Astrocyte (in vitro differentiated cells and primary cell): ENCODE results near the gene SERPINA5. TPM values are rescaled to one million over a fixed set of nuclear protein-coding genes. Genes with fewer than 3 reads are reported as not detected.

Source experiments
- DNase-seq: peaks from one replicate; pipeline ENCODE4 v3.0.0-alpha.2; 2010; ENCODE audit warnings: low read depth
- FAIRE-seq: peaks from 2 replicates; lab custom pipeline; 2011; peaks lifted over from hg19 to GRCh38; lab: Jason Lieb, UNC
- H2AFZ ChIP-seq: 2 replicates; pipeline ENCODE4 v1.6.0; 2012; ENCODE audit warnings: low read depth, low read length, inconsistent platforms
- H3K27ac ChIP-seq: 2 replicates; pipeline ENCODE4 v1.5.1; 2011; ENCODE audit warnings: low read depth, low read length, inconsistent platforms
- H3K27me3 ChIP-seq: 2 replicates; pipeline ENCODE4 v1.6.0; 2011; ENCODE audit warnings: low read length, inconsistent platforms; ENCODE audit not compliant: insufficient read depth
- H3K36me3 ChIP-seq: 2 replicates; pipeline ENCODE4 v1.5.1; 2011; ENCODE audit warnings: low read length, inconsistent platforms; ENCODE audit not compliant: insufficient read depth
- H3K4me1 ChIP-seq: 2 replicates; pipeline ENCODE4 v1.5.1; 2011; ENCODE audit warnings: low read length, inconsistent platforms; ENCODE audit not compliant: insufficient read depth
- H3K4me2 ChIP-seq: 2 replicates; pipeline ENCODE4 v1.6.0; 2012; ENCODE audit warnings: low read length, inconsistent platforms
- H3K4me3 ChIP-seq: 2 replicates; pipeline ENCODE4 v1.5.1; 2011; ENCODE audit warnings: low read depth, mild to moderate bottlenecking, low read length, inconsistent platforms; ENCODE audit not compliant: insufficient read depth
- H3K79me2 ChIP-seq: 2 replicates; pipeline ENCODE4 v1.6.0; 2012; ENCODE audit warnings: mild to moderate bottlenecking, low read length, inconsistent platforms; ENCODE audit not compliant: insufficient read depth
- H3K9ac ChIP-seq: 2 replicates; pipeline ENCODE4 v1.6.0; 2012; ENCODE audit warnings: mild to moderate bottlenecking, low read length, inconsistent platforms
- H3K9me3 ChIP-seq: 2 replicates; pipeline ENCODE4 v1.5.1; 2012; ENCODE audit warnings: low read depth, mild to moderate bottlenecking, low read length, inconsistent platforms; ENCODE audit not compliant: insufficient read depth
- H4K20me1 ChIP-seq: 2 replicates; pipeline ENCODE4 v1.6.0; 2012; ENCODE audit warnings: low read length, inconsistent platforms; ENCODE audit not compliant: insufficient read depth
- H3K27ac Mint-ChIP-seq: one replicate; pipeline ENCODE4 v1.8.0; 2021; ENCODE audit warnings: mild to moderate bottlenecking, mixed read lengths; ENCODE audit not compliant: unreplicated experiment
- H3K27me3 Mint-ChIP-seq: one replicate; pipeline ENCODE4 v1.8.0; 2021; ENCODE audit warnings: low read depth, mixed read lengths; ENCODE audit not compliant: unreplicated experiment
- H3K36me3 Mint-ChIP-seq: one replicate; pipeline ENCODE4 v1.8.0; 2021; ENCODE audit warnings: low read depth, mixed read lengths; ENCODE audit not compliant: unreplicated experiment
- H3K4me1 Mint-ChIP-seq: one replicate; pipeline ENCODE4 v1.8.0; 2021; ENCODE audit warnings: low read depth, mixed read lengths; ENCODE audit not compliant: unreplicated experiment
- H3K4me3 Mint-ChIP-seq: one replicate; pipeline ENCODE4 v1.8.0; 2021; ENCODE audit warnings: mild to moderate bottlenecking, moderate library complexity, mixed read lengths; ENCODE audit not compliant: unreplicated experiment
- H3K9me3 Mint-ChIP-seq: one replicate; pipeline ENCODE4 v1.8.0; 2021; ENCODE audit warnings: mild to moderate bottlenecking, mixed read lengths; ENCODE audit not compliant: unreplicated experiment
- EZH2 ChIP-seq: IDR thresholded peaks from 2 replicates; pipeline ENCODE4 v1.6.1; 2012; ENCODE audit warnings: mild to moderate bottlenecking, low read length, inconsistent platforms; ENCODE audit not compliant: insufficient read depth
- total RNA-seq: library from RNA; stranded (reverse); gene quantifications from 2 replicates; pipeline ENCODE4 v1.2.1, GENCODE V29; 2021
- TF ChIP-seq, protein P1 (sequence below): IDR thresholded peaks from 2 replicates; pipeline ENCODE4 v1.5.1; 2011; ENCODE audit warnings: low read depth, mild to moderate bottlenecking, inconsistent platforms, low read length, moderate library complexity; ENCODE audit not compliant: insufficient read depth

Gene SERPINA5
- total RNA-seq, 1 donor from 2014 or later: 0.23 TPM

DNA sequence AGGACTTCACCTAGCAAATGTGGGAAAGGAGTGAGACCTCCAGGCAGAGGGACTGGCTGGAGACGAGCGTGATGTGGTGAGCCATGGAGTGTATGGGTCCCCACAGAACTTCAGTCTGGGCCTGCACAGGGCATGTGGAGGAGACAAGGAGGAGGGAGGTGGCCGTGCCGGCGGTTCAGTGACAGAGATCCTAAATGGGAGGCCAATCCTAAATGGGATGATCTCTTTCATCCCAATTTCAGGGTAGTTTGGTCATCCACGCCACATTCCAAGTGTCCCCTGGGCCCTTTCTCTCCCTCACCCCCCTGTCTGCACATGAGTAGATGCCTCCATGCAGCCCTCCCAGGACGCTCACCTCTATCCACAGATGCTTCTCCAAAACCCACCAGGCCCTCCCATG is 13.2 kb downstream of the SERPINA5 start:
- Mint-ChIP-seq H3K4me3 (peak overlapping the region; percentile 35), H3K9me3 (peaks cover 5% of the 10 kb centered on the region), H3K36me3 (no peaks in the 10 kb centered on the region), H3K27me3 (peaks cover 25% of the 10 kb centered on the region), H3K4me1 (peaks cover 11% of the 10 kb centered on the region), H3K27ac (no peak overlapping the region)
- H2AFZ ChIP-seq: no peak overlapping the region
- DNase-seq: no peak
- TF ChIP-seq EZH2: no peak
- TF ChIP-seq, protein P1, sequence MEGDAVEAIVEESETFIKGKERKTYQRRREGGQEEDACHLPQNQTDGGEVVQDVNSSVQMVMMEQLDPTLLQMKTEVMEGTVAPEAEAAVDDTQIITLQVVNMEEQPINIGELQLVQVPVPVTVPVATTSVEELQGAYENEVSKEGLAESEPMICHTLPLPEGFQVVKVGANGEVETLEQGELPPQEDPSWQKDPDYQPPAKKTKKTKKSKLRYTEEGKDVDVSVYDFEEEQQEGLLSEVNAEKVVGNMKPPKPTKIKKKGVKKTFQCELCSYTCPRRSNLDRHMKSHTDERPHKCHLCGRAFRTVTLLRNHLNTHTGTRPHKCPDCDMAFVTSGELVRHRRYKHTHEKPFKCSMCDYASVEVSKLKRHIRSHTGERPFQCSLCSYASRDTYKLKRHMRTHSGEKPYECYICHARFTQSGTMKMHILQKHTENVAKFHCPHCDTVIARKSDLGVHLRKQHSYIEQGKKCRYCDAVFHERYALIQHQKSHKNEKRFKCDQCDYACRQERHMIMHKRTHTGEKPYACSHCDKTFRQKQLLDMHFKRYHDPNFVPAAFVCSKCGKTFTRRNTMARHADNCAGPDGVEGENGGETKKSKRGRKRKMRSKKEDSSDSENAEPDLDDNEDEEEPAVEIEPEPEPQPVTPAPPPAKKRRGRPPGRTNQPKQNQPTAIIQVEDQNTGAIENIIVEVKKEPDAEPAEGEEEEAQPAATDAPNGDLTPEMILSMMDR: no peak
- H3K4me1 ChIP-seq: peaks cover 11% of the 10 kb centered on the region
- no peaks in the 10 kb centered on the region for H3K9me3 ChIP-seq
- H4K20me1 ChIP-seq: no peaks in the 10 kb centered on the region
- no peak overlapping the region for H3K9ac ChIP-seq
- no peak overlapping the region for H3K4me3 ChIP-seq
- no peaks in the 10 kb centered on the region for H3K36me3 ChIP-seq
- no peaks in the 10 kb centered on the region for H3K79me2 ChIP-seq
- FAIRE-seq: no peak
- H3K27me3 ChIP-seq: no peaks in the 10 kb centered on the region
- H3K27ac ChIP-seq: no peak overlapping the region
- no peak overlapping the region for H3K4me2 ChIP-seq

DNA sequence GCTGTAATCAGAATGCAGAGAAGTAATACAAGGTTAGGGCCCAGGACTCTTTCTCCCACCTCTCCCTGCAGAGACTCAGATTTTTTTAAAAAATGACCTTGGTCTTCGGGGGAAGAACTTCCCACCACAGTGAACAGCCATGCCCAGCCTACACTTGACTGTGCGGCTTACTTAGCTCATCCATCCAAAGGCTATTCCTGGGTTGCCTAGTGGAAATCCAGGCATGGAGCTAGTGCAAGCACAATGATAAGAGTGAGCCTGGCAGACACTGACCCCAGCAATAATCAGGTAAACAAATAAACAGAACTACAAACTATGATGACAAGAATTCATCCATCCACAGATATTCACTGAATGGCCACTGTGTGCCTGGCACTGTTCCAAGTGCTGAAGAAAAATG is 14.7 kb downstream of the SERPINA5 start:
- Histone ChIP-seq H3K9ac (no peak overlapping the region), H3K27me3 (no peaks in the 10 kb centered on the region), H4K20me1 (no peaks in the 10 kb centered on the region), H3K79me2 (no peaks in the 10 kb centered on the region), H3K27ac (no peak overlapping the region), H3K4me2 (no peak overlapping the region), H3K36me3 (no peaks in the 10 kb centered on the region), H3K4me1 (peaks cover 25% of the 10 kb centered on the region), H3K4me3 (no peak overlapping the region), H3K9me3 (no peaks in the 10 kb centered on the region), H2AFZ (no peak overlapping the region)
- Mint-ChIP-seq H3K27me3 (peaks cover 21% of the 10 kb centered on the region), H3K27ac (no peak overlapping the region), H3K4me3 (no peak overlapping the region), H3K9me3 (peaks cover 2% of the 10 kb centered on the region), H3K4me1 (peaks cover 23% of the 10 kb centered on the region), H3K36me3 (no peaks in the 10 kb centered on the region)
- DNase-seq (no peak), FAIRE-seq (no peak)
- TF ChIP-seq, protein P1: no peak
- no peak for TF ChIP-seq EZH2

DNA sequence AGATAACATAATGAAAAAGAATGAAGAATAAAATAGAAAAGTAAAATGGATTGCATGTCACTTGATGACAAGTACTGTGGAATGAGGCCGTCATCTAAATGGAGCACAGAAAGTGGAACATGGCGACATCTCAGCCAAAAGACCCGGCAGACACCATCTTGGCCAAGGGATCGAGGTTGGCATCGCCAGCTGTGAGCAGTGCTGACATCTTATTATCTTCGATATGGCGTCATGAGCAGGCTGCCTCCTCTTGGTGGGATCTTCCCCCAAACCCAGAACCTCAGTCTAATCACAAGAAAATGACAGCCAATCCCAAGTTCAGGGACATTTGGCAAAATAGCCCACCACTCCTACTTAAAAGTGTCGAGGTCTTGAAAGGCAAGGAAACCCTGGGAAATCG is 15.1 kb downstream of the SERPINA5 start:
- DNase-seq: no peak
- Histone ChIP-seq H3K4me3 (no peak overlapping the region), H3K9ac (no peak overlapping the region), H3K79me2 (no peaks in the 10 kb centered on the region), H3K4me1 (peaks cover 28% of the 10 kb centered on the region), H2AFZ (no peak overlapping the region), H3K9me3 (no peaks in the 10 kb centered on the region), H3K4me2 (no peak overlapping the region), H3K36me3 (no peaks in the 10 kb centered on the region), H3K27me3 (no peaks in the 10 kb centered on the region), H4K20me1 (no peaks in the 10 kb centered on the region), H3K27ac (no peak overlapping the region)
- no peak for FAIRE-seq
- H3K4me3 Mint-ChIP-seq: no peak overlapping the region
- H3K27me3 Mint-ChIP-seq: peaks cover 21% of the 10 kb centered on the region
- TF ChIP-seq, protein P1: no peak
- TF ChIP-seq EZH2: no peak
- H3K9me3 Mint-ChIP-seq: peaks cover 2% of the 10 kb centered on the region
- H3K4me1 Mint-ChIP-seq: peaks cover 26% of the 10 kb centered on the region
- no peaks in the 10 kb centered on the region for H3K36me3 Mint-ChIP-seq
- H3K27ac Mint-ChIP-seq: no peak overlapping the region
